ENCODE data around the gene MED6. TPM values are rescaled to one million over a fixed set of nuclear protein-coding genes. Genes with fewer than 3 reads are reported as not detected.

Gene MED6
- total RNA-seq, 2 donors from 2014 or later, result 22.4 to 29.8 TPM

DNA sequence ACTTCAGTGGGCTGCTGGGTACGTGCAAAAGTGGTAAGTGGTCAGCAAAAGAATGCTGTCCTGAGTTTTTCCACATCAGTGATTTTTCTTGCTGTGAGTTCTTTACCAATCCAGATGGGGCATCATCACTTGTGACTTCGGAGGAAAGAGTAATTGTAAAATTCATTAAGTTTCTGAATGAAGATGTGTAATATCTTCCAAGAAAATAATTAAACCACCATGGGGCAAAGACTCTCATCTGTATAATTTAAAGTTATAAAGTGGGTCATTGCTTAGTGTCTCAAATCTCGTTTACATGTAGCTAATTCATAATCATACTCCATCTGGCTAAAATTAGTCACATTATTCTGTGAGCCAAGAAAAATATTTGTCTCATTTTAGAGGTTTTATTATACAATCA is 10.8 kb upstream of the MED6 start:
- H3K4me3 ChIP-seq, result no peak overlapping the region
- DNase-seq (no peak), ATAC-seq (no peak)
- no peaks in the 10 kb centered on the region for H3K9me3 ChIP-seq
- intact Hi-C loops (cut with DNase I), result no loop called here
- H3K27ac ChIP-seq, result no peak overlapping the region
- TF ChIP-seq POLR2A (IDR thresholded peaks at IDR 0.05) (no peak), CTCF (IDR thresholded peaks at IDR 0.05) (no peak)
- no peaks in the 10 kb centered on the region for H3K27me3 ChIP-seq
- no peaks in the 10 kb centered on the region for H3K4me1 ChIP-seq
- no peaks in the 10 kb centered on the region for H3K36me3 ChIP-seq (replicated peaks in 1 of 2; ENCODE audit: insufficient read depth in 1 of 2, low read depth in 2 of 2)
- 37 to 38% methylated on average over 3 of the region's 3 CpGs for WGBS, 2 donors

DNA sequence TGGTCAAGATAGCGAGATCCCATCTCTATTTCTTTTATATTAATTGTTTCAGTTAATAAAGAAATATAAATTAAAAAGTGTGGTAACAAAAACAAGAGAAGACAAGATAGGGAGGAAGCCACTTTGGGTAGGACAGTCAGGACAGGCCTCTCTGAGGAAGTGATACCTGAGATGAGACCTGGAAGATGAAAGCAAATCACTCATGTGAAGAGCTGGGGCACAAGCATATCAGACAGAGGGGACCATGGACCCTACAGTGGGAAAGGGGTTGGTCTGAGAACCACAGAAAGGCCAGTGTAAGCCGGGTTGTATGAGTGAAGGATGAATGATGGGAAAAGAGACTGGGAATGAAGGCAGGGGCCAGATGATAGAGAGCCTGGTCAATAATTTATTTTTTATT is 1.8 kb upstream of the MED6 start:
- TF ChIP-seq POLR2A (IDR thresholded peaks at IDR 0.05) (no peak), CTCF (IDR thresholded peaks at IDR 0.05) (no peak)
- intact Hi-C loops (cut with DNase I), result no loop called here
- Histone ChIP-seq H3K4me3 (no peak overlapping the region), H3K27me3 (no peaks in the 10 kb centered on the region), H3K27ac (no peak overlapping the region), H3K9me3 (no peaks in the 10 kb centered on the region), H3K4me1 (peaks cover 23% of the 10 kb centered on the region), H3K36me3 (replicated peaks in 1 of 2; ENCODE audit: insufficient read depth in 1 of 2, low read depth in 2 of 2) (no peaks in the 10 kb centered on the region)
- ATAC-seq (no peak), DNase-seq (no peak)
- 73 to 76% methylated on average over 2 of the region's 2 CpGs for WGBS, 2 donors

- Histone ChIP-seq H3K9me3 (no peaks in the 10 kb centered on the region), H3K36me3 (replicated peaks in 1 of 2; ENCODE audit: insufficient read depth in 1 of 2, low read depth in 2 of 2) (peaks cover 0 to 1% of the 10 kb centered on the region in 2 donors), H3K4me1 (peaks cover 23% of the 10 kb centered on the region), H3K27ac (peak overlapping the region in 3 of 4 donors; percentile 27 to 79 (median 47)), H3K4me3 (peak overlapping the region in 1 of 2 donors; percentile 63), H3K27me3 (no peaks in the 10 kb centered on the region)
- ATAC-seq (peak; percentile 8), DNase-seq (no peak)
- no peak for TF ChIP-seq POLR2A (IDR thresholded peaks at IDR 0.05)
- TF ChIP-seq CTCF (IDR thresholded peaks at IDR 0.05), result no peak
- WGBS, 2 donors, result 34 to 44% methylated on average over 3 of the region's 3 CpGs
- intact Hi-C loops (cut with DNase I), result no loop called here
Measured at GRCh38 chr14:70601162-70601561, 707 bp upstream of the MED6 start.

DNA sequence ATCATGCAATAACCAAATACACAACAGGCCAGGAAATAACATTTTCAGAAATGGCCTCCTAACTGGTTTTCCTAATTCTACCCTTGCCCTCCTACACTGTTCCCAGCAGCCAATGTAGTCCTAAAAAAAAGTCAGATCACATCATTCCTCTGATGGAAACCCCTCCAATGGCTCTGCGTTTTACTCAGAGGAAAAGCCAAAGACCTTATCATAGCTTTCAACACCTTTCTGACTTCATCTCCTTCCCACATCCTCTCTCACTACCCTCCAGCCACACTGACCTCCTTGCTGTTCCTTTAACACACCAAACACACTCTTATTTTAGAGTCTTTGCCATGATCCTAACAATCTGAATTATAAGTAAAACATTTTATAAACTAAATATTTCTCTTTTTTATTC is 1.1 kb downstream of the MED6 start:
- ATAC-seq (no peak), DNase-seq (no peak)
- no peaks in the 10 kb centered on the region for H3K9me3 ChIP-seq
- H3K4me1 ChIP-seq, result peaks cover 23% of the 10 kb centered on the region
- no peaks in the 10 kb centered on the region for H3K27me3 ChIP-seq
- H3K36me3 ChIP-seq (replicated peaks in 1 of 2; ENCODE audit: insufficient read depth in 1 of 2, low read depth in 2 of 2), result peaks cover 3 to 9% of the 10 kb centered on the region in 2 donors
- TF ChIP-seq CTCF (IDR thresholded peaks at IDR 0.05) (no peak), POLR2A (IDR thresholded peaks at IDR 0.05) (no peak)
- WGBS, 2 donors, result 21 to 23% methylated on average over 1 of the region's 1 CpG
- intact Hi-C loops (cut with DNase I), result no loop called here
- H3K27ac ChIP-seq, result no peak overlapping the region
- H3K4me3 ChIP-seq, result no peak overlapping the region

GRCh38 chr14:70597731-70598130 is 2.7 kb downstream of the MED6 start:
- Histone ChIP-seq H3K4me3 (no peak overlapping the region), H3K27ac (no peak overlapping the region), H3K27me3 (no peaks in the 10 kb centered on the region), H3K4me1 (peaks cover 23% of the 10 kb centered on the region), H3K36me3 (replicated peaks in 1 of 2; ENCODE audit: insufficient read depth in 1 of 2, low read depth in 2 of 2) (peaks cover 8 to 20% of the 10 kb centered on the region in 2 donors), H3K9me3 (no peaks in the 10 kb centered on the region)
- 84 to 94% methylated on average over 3 of the region's 3 CpGs for WGBS, 2 donors
- intact Hi-C loops (cut with DNase I), result no loop called here
- DNase-seq (no peak), ATAC-seq (no peak)
- TF ChIP-seq CTCF (IDR thresholded peaks at IDR 0.05) (no peak), POLR2A (IDR thresholded peaks at IDR 0.05) (no peak)
